PC-3 (cell line): Measurements from ENCODE around the gene ATF7. TPM values are rescaled to one million over a fixed set of nuclear protein-coding genes. Genes with fewer than 3 reads are reported as not detected.

Source experiments
- ATAC-seq: fragments of 200-7000 bp; cut with Tn5 transposase; 2 replicates; pipeline ENCODE4 v1.9.1; 2020; ENCODE audit warnings: mild to moderate bottlenecking, moderate library complexity
- Bru-seq: library from RNA; stranded (reverse); fragments of 400-500 nt; gene quantifications from one replicate; lab custom pipeline; 2021; lab: Mats Ljungman, UMichigan
- BruChase-seq, 2 experiments: library from RNA; stranded (reverse); fragments of 400-500 nt; gene quantifications; one replicate each; lab custom pipeline; 2021; lab: Mats Ljungman, UMichigan
- BruUV-seq: library from RNA; stranded (reverse); fragments of 400-500 nt; replicated peaks from 2 replicates; lab custom pipeline; 2021; lab: Mats Ljungman, UMichigan
- CTCF ChIA-PET: fragments of 300-600 bp; sonication (Branson Sonifier 250); formaldehyde crosslinking; loops from one replicate; lab custom pipeline; 2022; ENCODE audit warnings: antibody characterized with exemption; lab: Charles Lee
- POLR2A ChIA-PET: fragments of 300-600 bp; sonication (Branson Sonifier 250); formaldehyde crosslinking; loops from one replicate; lab custom pipeline; 2022; ENCODE audit warnings: antibody characterized with exemption; ENCODE audit not compliant: unreplicated experiment; lab: Charles Lee
- DNase-seq: peaks from one replicate; pipeline ENCODE4 v3.0.0-alpha.2; 2015
- H2AFZ ChIP-seq: fragments of 300-600 bp; sonication (generic); 2 replicates; pipeline ENCODE4 v1.6.0; 2016; ENCODE audit warnings: antibody characterized with exemption, low read length
- H3F3A ChIP-seq: fragments of 300-600 bp; sonication (generic); one replicate; pipeline ENCODE4 v1.6.0; 2017; ENCODE audit warnings: antibody characterized with exemption, low read length, control low read depth, mild to moderate bottlenecking; ENCODE audit not compliant: unreplicated experiment
- H3K27ac ChIP-seq: fragments of 300-600 bp; sonication (generic); 2 replicates; pipeline ENCODE4 v1.5.1; 2016; ENCODE audit warnings: mild to moderate bottlenecking, low read length
- H3K27me3 ChIP-seq: fragments of 300-600 bp; sonication (generic); 2 replicates; pipeline ENCODE4 v1.6.1; 2016; ENCODE audit warnings: low read length, mixed read lengths
- H3K36me3 ChIP-seq: fragments of 300-600 bp; sonication (generic); 2 replicates; pipeline ENCODE4 v1.6.1; 2016; ENCODE audit warnings: low read depth, mixed run types, low read length, mixed read lengths
- H3K4me1 ChIP-seq: fragments of 300-600 bp; sonication (generic); 2 replicates; pipeline ENCODE4 v1.5.1; 2016; ENCODE audit warnings: low read length; ENCODE audit not compliant: insufficient read depth
- H3K4me2 ChIP-seq: fragments of 300-600 bp; sonication (generic); 2 replicates; pipeline ENCODE4 v1.6.0; 2016; ENCODE audit warnings: low read length
- H3K4me3 ChIP-seq: fragments of 300-600 bp; sonication (generic); 2 replicates; pipeline ENCODE4 v1.5.1; 2016; ENCODE audit warnings: mild to moderate bottlenecking, low read length, mixed read lengths
- H3K79me2 ChIP-seq: fragments of 300-600 bp; sonication (generic); 2 replicates; pipeline ENCODE4 v1.6.1; 2017; ENCODE audit warnings: low read length, mixed read lengths
- H3K9ac ChIP-seq: fragments of 300-600 bp; sonication (generic); 2 replicates; pipeline ENCODE4 v1.6.0; 2016; ENCODE audit warnings: mild to moderate bottlenecking, low read length
- H3K9me2 ChIP-seq: fragments of 300-600 bp; sonication (generic); replicated peaks from 2 replicates; pipeline ENCODE4 v1.6.1; 2016; ENCODE audit warnings: mixed run types, low read length, mixed read lengths
- H3K9me3 ChIP-seq: fragments of 300-600 bp; sonication (generic); 2 replicates; pipeline ENCODE4 v1.6.1; 2016; ENCODE audit warnings: low read length, mixed read lengths
- H4K20me1 ChIP-seq: fragments of 300-600 bp; sonication (generic); 2 replicates; pipeline ENCODE4 v1.6.1; 2016; ENCODE audit warnings: low read length, mixed read lengths
- CTCF ChIP-seq: fragments of 300-600 bp; sonication (generic); conservative IDR thresholded peaks from 2 replicates; pipeline ENCODE4 v1.5.1; 2017; ENCODE audit warnings: antibody characterized with exemption, low read depth, mild to moderate bottlenecking, low read length
- EZH2 ChIP-seq: fragments of 300-600 bp; sonication (generic); IDR thresholded peaks from one replicate; pipeline ENCODE4 v1.6.1; 2017; ENCODE audit warnings: antibody characterized with exemption, mild to moderate bottlenecking, low read length; ENCODE audit not compliant: unreplicated experiment
- EZH2phosphoT487 ChIP-seq: fragments of 300-600 bp; sonication (generic); IDR thresholded peaks from 2 replicates; pipeline ENCODE4 v1.6.1; 2018; ENCODE audit warnings: mild to moderate bottlenecking, antibody characterized with exemption, low read length, borderline replicate concordance
- intact Hi-C: fragments of 100-400 bp; cut with micrococcal nuclease; formaldehyde crosslinking; loops from 2 replicates; pipeline ENCODE4 v1.9.0; 2023
- long read RNA-seq: library from polyadenylated mRNA; unstranded; transcript quantifications from one replicate; pipeline ENCODE4 v2.0.0, GENCODE V29; 2021; ENCODE audit not compliant: unreplicated experiment
- total RNA-seq: library from RNA; depleted of rRNA; stranded (reverse); fragments of >200 nt; gene quantifications from 2 replicates; pipeline ENCODE4 v1.2.3, GENCODE V29; 2014; rRNA removed

ATF7 gene
- 7.9 and 14.2 TPM in 2 replicates for total RNA-seq
- Bru-seq, nascent RNA = percentile 89 among the genes with signal in this experiment
- BruChase-seq, experiment 1, labeled RNA remaining after a 6-hour chase = percentile 98 among the genes with signal in this experiment
- percentile 98 among the genes with signal in this experiment for BruChase-seq, experiment 2, labeled RNA remaining after a 2-hour chase
- long read RNA-seq, partial matches to known transcripts = 1 of 34 reads
- long read RNA-seq, other reads (novel, unspliced or antisense) = 26 of 34 reads

GRCh38 chr12:53625946-53626701 is at the start of gene ATF7:
TSS of gene ATF7 (minus strand) at chr12:53626382. CDS start at chr12:53601000, 25,382 bp downstream.
- Histone ChIP-seq H3K27me3 (no peaks in the 10 kb centered on the region), H3K9me3 (no peaks in the 10 kb centered on the region), H2AFZ (peak within 1 kb of the TSS; percentile 89), H3K79me2 (peaks cover 45% of the 10 kb centered on the region), H3K4me1 (peaks cover 21% of the 10 kb centered on the region), H4K20me1 (no peaks in the 10 kb centered on the region), H3K27ac (peak within 1 kb of the TSS; percentile 75), H3K4me3 (peak within 1 kb of the TSS; percentile 72), H3K36me3 (peaks cover 1% of the 10 kb centered on the region; the same call in 1 of the 2 replicates), H3K4me2 (peak within 1 kb of the TSS; percentile 84), H3K9ac (peak within 1 kb of the TSS; percentile 95), H3F3A (no peaks in the 10 kb centered on the region), H3K9me2 (no peaks in the 10 kb centered on the region)
- ChIA-PET CTCF (interaction anchor here (0.6 kb wide), 1 partner anchor 11 kb away, joined by 4 read pairs; no protein-coding TSS in a partner anchor), POLR2A (interaction anchor here (0.6 to 1.0 kb wide), 3 partner anchors 33 to 74 kb away, joined by 3 to 11 read pairs (median 4); no protein-coding TSS in a partner anchor)
- intact Hi-C loops = loop anchor here (1.0 to 5.0 kb wide), 4 partner anchors 33 to 83 kb away; partner anchors contain the start of gene ATP5MC2
- peak; percentile 94 for ATAC-seq
- no TSS peak for BruUV-seq
- DNase-seq = peak; percentile 98
- no peak for TF ChIP-seq EZH2phosphoT487
- TF ChIP-seq EZH2 = no peak
- TF ChIP-seq CTCF = no peak

DNA sequence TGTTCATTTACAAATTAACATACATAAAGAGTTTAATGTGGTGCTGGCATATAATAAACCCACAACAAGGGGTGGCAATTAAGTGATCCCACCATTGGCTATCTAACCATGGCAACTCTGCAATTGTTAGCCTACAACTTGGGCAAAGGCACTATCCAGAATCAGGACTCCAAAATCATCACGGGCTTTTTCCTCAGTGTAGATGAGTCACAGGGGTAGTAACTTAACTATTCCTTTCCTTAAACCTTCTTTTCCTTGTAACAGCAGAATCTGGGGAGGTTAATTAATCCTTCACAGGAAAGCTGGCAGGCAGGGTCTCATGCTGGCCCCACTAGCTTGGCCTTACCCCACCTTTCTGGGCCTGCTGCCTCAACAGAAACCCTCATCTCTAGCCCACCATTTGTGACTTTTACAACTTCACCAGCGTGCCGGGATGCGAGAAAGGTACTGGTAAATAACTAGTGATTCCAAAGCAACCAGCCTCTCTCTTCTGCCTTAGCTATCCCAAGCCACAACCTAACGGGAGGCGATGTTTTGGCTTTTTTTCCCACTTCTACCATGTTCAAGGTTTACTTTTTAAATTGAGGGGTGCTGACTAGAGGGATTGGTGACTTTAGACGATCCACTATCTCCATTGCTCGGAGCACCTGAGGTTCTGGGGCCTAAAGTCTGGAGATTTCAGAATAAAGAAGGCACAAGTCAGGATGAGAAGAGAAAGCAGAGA is 49.0 kb upstream of the ATF7 start:
- no peaks in the 10 kb centered on the region for H3F3A ChIP-seq
- peak overlapping the region; percentile 62 for H3K27ac ChIP-seq
- H3K9ac ChIP-seq = peak overlapping the region; percentile 83
- H3K4me2 ChIP-seq = peak overlapping the region; percentile 86
- peaks cover 16% of the 10 kb centered on the region for H3K4me1 ChIP-seq
- H4K20me1 ChIP-seq = no peaks in the 10 kb centered on the region
- H3K9me3 ChIP-seq = no peaks in the 10 kb centered on the region
- H3K27me3 ChIP-seq = no peaks in the 10 kb centered on the region
- CTCF ChIA-PET = interaction anchor here (0.6 to 2.2 kb wide), 6 partner anchors 16 to 174 kb away, joined by 3 to 15 read pairs (median 5); partner anchors contain the start of gene TARBP2
- BruUV-seq = TSS peak; percentile 64
- H3K36me3 ChIP-seq = peaks cover 15% of the 10 kb centered on the region
- DNase-seq (peak; percentile 5), ATAC-seq (no peak)
- H3K9me2 ChIP-seq = no peaks in the 10 kb centered on the region
- intact Hi-C loops = no loop called here
- POLR2A ChIA-PET = interaction anchor here (0.6 to 1.4 kb wide), 3 partner anchors 17 to 132 kb away, joined by 3 to 10 read pairs (median 8); no protein-coding TSS in a partner anchor
- H3K4me3 ChIP-seq = peak overlapping the region; percentile 72
- peaks cover 20% of the 10 kb centered on the region for H3K79me2 ChIP-seq
- TF ChIP-seq EZH2phosphoT487 (no peak), CTCF (no peak), EZH2 (no peak)
- H2AFZ ChIP-seq = peak overlapping the region; percentile 84
